Suppressor macrophage treated with lipopolysaccharide for 1 hour (primary cell): ENCODE results near the gene RNASE7.
"Not testable (repeated sequence)": the region's sequence is repeated elsewhere in the genome, so short reads cannot be mapped to it uniquely, and the experiment has no call there.

Source experiments
- DNase-seq, 3 donors: peaks; one replicate each; pipeline ENCODE4 v3.0.0-alpha.2; 2020 to 2022

The RNASE7 gene, protein sequence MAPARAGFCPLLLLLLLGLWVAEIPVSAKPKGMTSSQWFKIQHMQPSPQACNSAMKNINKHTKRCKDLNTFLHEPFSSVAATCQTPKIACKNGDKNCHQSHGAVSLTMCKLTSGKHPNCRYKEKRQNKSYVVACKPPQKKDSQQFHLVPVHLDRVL

DNA sequence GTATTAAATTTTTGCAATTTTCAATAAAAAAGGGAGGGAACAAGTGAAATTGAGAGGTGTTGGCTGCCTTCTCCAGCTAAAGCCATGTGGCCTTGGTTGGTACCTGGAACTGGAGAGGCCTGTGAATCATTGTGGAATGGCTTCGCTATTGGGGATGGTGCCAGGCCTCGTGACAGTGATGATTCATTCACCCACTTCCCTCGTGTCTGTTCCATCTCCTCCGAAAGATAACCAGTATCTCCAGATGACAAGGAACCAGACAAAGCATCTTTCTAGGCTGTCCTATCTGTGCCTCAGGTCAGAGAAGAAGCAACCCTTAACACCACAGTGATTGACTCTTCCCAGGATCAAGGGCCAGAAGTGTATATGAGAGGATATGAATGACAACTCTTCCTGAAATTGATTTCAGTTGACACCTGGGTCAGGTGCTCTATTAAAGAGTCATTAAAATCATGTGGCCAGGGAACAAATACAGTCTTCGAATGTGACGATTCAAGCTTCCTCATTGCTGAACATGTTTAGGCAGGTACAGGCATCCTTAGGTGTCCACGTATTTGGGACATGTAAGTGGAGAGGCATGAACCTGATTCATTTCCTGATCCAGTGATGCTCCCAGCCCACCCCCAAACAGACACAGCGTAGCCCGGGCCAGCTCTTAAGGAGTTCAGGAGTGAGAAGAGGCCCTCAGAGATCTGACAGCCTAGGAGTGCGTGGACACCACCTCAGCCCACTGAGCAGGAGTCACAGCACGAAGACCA lies at the start of gene RNASE7:
Gene RNASE7 (plus strand): TSS at position 687 of the 758 bp plus-strand sequence. CDS start 631 bp downstream, outside the sequence.
- peak; percentile 54 to 60 (median 57) for DNase-seq

DNA sequence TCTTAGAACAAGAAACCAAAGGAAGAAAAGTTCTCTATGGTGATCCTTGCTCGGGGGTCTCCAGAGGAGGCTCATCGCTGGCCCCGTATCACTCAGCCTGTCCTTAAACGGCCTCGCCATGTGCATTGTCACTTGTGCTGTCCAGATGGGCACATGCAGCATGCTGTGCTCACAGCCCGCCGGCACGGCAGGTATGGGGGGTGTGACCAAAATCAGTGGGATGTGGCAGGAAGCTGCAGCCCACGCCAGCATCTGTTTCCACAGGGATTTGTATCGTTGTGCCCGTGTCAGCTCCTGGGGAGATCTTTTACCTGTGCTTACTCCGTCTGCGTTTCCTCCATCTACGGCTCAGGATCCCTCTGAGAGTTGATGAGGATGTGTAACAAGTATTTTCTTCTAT lies 45.6 kb upstream of the RNASE7 start:
- DNase-seq = no peak

DNA sequence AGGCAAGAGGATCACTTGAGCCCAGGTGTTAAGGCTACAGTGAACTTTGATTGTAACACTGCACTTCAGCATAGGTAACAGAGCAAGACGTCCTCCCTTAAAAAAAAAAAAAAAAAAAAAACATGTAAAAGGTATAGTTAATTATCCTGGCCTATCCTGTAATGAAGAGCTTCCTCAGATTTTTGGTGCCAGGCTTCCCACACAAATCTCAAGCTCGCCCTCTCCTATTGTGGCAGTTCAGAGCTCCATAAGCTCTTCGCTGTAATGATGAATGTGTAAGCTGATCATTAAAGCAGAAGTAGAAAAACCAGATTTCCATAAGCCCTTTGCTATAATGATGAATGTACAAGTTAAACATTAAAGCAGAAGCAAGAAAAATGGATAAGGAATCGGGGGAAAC lies 45.0 kb upstream of the RNASE7 start:
- DNase-seq = no peak

DNA sequence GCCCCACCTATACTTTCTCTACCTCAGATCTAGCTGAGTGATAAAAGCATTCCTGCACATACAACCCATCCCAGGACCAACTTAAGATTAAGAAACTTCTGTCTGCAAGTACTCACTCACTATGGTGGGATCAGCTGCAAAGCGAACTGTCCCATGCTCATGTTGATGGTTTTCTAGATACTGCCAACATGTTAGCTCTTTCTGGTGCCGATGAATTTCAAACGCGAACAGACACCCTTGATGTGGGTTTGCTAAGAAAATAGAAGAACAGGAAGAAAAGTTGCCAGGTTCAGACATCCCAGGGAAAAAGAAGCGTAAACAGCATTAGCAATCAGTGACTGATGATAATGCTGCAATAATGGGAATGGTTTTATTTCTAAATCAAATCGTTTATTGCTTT lies 44.6 kb upstream of the RNASE7 start:
- no peak for DNase-seq

DNA sequence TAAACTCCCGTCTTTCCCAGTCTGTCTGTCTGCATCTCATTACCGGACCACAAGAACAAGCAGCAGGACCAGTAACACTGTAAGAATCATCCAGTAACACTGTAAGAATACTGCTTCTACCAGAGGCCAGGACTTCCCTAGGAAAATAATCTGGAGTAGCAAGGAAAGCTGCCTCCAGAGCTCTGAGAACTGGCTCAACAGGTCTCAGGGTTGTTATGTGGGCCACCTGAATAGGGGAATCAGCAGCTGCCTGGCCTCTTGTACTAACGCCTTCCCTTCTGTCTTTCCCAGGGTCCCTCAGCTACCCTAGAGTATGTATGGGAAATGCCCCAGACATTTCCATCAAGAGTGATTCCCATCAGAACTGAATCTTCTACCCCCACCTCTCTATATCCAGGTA lies 44.0 kb upstream of the RNASE7 start:
- no peak for DNase-seq

DNA sequence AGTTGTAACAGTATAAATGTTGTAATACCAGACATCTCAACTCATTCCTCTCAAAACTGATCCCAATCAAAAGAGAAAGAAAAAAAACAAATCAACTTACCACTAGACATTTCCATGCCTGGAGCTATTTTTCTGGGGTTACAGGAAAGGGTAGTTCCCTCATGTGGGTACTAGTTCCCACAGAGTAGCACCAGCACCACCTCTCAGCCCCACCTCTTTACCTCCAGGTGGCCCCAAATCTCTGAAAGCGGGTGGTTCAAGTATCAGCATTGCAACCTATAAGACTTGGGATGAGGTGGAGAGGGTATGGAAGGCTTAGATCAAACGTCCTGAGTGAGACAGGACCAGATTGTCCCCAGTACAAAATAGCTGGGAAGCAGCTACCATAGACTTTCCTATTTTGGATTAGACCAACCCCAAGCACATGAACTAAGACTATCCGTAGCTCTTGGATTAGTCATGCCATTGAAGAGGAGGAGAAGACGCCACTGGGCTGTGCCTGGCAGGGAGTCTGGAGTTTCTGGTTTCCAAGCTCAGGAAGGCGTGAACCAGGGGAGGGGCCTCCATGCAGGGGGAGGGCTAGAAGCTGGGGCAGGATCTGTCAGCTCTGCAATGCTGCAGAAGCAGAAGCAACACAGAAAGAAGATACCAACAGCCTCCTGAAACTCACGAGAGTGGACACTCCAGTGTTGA lies 43.3 kb upstream of the RNASE7 start, which contains the start of gene SLC39A2:
Gene SLC39A2 (plus strand): TSS at position 620 of the 693 bp plus-strand sequence. CDS start 154 bp downstream, outside the sequence.
- peak; percentile 47 to 66 (median 55) for DNase-seq

DNA sequence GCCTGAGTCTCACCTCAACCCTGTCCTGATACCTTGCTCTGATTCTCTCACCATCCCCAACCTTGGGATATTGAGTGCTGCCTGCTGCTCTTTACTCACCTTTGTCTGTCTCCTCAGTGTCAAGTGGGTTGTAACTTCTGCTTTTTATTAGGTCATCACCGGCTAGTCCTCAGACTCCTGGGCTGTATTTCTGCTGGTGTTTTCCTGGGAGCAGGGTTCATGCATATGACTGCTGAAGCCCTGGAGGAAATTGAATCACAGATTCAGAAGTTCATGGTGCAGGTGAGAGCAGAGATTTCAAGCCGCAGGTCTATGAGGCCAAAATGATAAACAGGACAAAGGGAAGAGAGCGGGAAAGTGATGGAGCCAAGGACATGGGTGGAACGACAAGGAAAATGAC lies 42.6 kb upstream of the RNASE7 start:
- DNase-seq = no peak

DNA sequence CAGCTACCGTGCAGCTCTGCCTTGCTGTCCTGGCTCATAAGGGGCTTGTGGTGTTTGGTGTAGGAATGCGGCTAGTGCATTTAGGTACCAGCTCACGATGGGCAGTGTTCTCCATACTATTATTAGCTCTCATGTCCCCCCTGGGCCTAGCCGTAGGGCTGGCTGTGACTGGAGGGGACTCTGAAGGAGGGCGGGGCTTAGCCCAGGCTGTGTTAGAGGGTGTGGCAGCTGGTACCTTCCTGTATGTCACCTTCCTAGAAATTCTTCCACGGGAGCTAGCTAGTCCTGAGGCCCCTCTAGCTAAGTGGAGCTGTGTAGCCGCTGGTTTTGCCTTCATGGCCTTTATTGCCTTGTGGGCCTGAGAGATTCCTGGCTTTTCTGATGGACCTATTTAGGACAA lies 40.9 kb upstream of the RNASE7 start:
- no peak for DNase-seq

DNA sequence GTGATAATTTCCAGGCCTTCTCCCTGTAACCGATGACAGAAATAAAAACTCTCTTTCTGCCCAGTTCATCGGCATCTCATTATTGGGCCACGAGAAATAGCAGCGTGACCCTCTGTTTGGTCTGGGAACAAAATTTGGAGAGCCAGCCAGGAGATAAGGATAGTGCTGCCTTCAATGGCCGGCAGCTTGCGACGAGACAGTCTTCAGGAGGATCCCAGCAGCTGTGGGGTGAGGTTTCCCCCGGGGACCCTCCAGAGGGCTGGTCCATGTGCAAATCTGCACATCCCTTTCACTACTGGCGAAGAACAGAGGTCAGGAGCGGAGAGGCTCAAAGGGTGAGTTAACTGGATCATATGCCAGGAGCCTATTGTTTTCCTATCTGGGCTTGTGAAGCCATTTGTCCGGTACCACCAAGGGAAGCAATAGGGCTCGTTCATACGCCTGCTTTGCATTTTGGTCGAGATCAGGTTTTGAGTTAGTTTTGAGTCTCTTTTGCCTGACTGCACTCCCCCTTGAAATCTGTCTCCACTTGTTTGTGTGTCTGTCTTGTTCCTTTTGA lies 38.3 kb upstream of the RNASE7 start:
- DNase-seq = no peak

DNA sequence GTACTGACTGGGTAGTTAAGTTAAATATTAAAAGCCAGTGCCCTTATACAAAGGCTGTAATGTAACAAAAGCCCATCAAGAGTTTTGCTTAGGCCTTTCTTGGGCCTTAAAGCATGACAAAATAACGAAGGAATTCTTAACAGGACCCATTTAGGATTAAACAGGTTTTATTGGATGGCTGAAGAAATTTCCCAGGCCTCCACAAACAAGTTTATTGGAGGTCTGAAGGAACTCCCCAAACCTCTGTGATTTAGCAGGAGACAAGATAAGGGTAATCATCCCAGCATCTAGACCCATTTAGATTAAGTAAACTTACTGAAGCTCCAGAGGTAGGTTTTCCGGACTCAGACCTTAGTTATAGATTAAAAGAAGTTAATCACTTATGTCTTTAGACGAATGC lies 32.4 kb upstream of the RNASE7 start:
- DNase-seq = not testable (repeated sequence)

DNA sequence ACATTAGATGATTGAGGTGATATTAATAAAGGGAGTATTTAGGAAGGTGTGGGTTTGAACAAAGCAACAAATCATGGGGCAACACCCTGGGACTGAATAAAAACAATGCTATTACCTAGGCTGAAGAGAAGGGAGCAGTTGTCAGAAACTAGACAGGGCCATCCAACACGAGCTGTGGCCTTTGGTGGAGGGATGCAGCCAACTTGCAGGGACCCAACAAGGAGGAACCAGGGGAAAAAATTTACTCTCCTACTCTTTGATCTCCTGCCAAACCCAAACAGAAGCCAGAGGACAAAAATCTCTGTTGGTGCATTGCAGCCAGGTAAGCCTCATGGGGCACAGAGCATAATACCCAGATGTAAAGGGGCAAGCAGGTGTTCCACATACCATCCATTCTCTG lies 31.0 kb upstream of the RNASE7 start:
- DNase-seq = no peak

DNA sequence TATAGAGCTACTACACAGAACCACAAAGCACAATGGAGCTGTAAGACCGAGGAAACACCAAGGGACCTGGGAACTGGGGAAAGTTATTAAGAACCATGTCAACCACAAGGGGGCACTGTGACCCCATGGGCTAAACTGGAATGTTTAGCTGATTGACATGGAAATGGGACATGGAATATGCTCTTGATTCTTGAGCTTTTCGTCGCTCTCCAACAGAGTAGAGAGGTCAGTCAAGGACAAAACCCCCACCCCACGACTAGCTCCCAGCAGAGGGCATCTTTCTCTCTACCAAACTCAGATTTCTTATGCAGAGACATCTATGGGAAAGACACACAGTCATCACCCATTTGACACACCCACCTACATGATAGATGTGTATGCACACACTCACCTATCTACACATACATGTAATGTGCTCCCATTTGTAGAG lies 27.4 kb upstream of the RNASE7 start:
- peak; percentile 88 to 94 (median 94) for DNase-seq

DNA sequence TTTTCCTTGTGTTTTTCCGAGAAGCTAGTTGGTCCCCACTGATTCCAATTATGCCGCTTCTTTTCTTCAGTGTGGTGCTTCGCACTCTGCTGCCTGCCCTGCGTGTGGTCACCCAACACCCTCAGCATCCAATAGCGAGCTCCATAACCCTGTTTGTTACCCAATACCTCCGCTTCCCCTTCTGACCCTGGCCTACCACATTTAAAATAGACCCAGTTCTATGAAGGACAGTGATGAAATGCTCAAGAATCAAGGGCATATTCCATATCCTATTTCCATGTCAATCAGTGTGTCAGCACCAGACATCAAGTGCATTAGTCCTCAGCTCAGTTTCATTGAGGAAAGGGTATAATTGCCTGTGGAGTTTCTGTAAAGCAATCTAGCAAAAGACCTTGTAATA lies 26.9 kb upstream of the RNASE7 start:
- peak; percentile 40 to 50 (median 45) for DNase-seq

DNA sequence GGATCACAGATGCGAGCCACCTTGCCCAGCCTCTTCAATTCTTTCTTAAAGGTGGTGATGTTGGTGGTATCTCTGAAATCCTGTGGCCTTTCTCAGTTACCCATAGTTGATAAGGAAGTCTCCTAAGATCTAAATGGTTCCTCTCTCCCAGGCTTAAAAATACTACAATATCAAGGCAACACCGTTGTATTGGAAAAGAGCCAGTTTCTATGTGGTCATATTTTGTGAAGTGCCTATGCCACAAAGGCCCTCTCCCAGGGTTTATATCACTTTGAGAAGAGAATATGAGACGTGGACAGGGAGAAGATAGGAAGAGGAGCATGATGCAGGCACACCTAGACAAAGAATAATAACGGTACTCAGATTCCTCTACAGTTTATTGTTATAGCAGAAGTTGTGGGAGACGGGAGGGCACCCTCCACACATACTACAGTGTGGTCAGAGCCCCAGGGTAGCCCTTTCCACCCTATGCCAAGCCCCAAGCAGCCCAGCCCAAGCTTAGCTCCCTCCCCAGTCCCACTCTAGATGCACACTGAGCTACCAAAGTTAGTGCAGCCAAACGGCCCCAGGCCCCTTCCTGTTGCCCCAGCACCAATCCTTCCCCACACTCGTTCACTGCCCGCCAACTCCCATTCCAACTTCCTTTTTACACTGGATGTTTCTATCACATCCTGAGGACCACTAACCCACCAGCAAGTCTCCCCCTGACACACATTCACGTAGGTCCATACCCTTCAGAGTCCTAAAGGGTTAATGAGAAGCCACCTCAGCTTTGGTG lies 25.6 kb upstream of the RNASE7 start:
- DNase-seq = no peak

DNA sequence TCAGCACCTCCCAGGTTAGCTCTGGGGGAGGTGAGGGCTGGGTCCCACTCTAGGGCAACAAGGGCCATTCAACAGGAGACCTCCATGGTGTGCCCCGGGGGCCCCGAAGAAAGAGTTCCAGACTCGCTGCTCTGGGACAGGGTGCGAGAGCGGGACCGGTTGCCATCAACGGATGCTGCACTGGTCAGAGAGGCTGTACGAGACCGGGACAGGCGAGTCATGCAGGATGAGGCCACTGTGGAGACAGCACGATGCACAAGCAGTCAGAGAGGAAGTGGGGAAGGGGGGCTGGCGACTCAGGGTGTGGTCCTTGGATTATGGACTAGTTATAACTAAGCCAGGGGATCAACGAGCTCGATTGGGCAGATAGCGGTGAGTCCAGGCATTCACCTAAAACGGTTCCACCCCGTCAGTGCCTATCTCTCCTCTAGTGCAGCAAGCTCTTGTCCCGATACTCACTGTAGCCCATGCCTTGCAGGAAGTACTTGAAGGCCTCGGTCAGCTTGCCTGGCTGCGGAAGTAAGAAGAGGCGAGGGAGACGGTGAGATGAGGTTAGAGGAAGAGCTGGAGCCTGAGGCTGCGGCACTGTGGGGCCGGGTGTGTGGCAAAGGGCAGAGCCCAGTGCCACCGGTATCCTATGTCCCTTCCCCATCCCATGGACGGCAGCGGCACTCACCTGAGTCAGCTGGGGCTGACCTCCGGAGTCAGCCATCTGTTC lies 24.5 kb upstream of the RNASE7 start:
- DNase-seq = peak in 1 of 3 donors; percentile 15

DNA sequence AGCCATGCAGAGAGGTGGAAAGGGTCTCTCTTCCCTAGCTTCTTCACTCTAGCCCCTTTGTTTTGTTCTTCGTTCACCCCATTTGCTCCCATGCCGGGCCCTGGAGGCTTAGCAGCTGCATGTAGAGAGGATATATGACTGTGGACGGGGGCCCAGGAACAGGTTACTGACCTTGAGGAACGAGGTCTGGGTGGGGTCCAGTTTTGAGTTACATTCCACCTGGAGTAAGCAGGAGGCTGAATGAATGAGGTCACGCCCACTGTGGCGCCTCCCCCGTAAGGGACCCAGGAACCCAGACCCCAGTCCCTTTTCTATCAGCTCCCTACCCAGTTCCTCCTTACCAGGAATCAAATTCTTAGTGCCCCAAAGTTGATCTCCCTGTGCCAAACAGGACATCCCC lies 23.9 kb upstream of the RNASE7 start:
- no peak for DNase-seq

DNA sequence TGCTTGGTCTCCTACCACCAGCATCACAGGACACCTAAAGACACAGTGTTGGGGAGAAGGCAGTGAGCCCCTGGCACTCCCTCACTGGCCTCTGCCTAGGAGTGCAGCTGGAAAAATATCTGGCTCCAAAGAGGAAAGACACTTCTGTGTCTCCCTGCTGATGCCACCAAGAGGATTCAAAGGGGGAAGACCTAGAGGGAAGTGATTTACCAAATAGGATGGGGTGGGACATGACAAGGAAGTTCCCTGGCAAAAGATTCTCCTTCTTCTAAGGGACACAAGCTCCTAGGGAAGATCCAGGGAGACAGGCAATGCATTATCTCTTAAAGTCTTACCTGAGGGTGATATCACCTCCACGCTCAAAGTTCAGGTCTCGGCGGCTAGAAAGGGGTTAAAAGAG lies 23.4 kb upstream of the RNASE7 start:
- peak; percentile 39 to 54 (median 49) for DNase-seq

DNA sequence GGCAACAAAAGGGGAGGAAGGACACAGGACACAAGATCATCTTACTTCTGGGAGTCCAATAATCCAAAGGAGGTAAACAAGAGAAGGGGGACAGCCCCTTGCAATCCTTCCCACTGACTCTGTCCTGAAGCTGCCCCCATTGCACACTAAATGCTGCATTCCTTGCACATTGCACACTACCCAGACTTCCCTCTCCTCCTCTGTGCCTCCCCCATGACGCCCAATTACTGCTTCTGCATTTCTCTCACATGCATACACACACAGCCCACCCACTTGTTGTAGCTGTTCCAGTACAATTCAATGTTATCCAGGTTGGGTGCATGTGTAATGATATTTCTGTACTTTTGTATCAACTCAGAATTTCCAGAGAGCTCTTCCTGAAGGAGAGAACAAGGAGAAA lies 22.8 kb upstream of the RNASE7 start:
- peak; percentile 64 to 68 (median 65) for DNase-seq

DNA sequence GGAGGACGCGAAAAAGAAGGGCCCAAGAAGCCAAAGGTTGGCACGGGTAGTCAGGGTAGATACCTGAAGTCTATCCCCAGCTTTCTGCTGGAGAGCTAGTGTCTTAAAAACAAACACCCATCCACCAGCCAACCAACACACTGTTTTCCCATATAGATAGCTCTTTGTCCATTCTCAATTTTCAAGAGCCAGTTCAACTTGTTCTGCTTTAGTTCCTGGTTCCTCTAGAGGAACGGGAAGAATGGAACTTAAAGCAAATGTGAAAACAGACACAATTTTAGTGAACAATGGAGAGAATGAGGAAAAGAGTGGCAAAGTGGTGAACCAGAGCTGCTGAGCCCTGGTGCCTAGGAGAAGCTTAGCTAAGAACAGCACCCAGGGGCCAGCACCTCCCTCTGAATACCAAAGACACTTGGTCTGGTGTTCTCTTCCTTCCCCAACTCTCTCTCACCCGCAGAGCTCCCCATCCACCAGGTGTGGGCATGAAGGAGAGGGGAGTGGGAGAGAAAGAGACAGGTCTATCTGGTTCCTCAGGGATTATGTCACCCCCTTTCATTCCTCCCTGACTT lies 21.1 kb upstream of the RNASE7 start:
- no peak for DNase-seq

DNA sequence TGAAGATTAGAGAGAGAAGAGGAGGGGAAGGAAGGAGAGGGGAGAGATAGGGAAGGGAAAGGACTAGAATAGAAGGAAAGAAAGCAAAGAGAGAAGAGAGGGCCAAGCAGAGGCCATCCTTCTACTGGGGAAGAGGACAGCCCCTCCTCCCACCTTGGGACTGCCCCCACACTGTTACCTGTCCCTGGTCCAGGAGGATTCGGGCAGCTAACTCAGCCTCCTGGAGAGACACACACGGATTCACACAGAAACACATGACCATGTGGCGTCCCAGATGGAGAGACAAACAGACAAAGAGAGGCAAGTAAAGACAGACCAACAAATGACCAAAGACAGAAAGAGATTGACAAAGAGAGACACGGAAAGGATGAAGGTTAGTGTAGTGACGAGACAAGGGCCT lies 19.5 kb upstream of the RNASE7 start:
- DNase-seq = no peak

DNA sequence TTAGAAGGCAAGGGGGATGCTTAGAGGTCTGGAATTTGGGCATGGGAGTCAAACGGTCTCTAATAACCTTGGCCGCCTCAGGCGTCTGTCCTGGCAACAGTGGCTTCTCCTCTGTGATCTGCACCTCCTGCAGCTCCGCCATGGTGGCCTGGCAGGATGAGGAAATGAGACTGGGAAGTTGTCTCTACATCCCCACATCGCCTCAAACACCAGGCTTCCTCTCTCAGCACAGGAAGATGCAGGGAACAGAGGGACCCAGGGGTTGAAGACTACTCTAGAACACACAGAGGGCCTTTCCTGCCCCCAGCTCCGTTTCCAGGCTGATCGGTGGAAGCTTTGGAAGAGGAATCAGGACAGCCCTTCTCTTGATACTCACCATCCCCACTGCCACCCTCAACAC lies 19.0 kb upstream of the RNASE7 start:
- DNase-seq = peak; percentile 53 to 61 (median 59)
